ENCODE measurements around the gene MAGOHB. TPM values are rescaled to one million over a fixed set of nuclear protein-coding genes. Genes with fewer than 3 reads are reported as not detected.

MAGOHB gene
- total RNA-seq, 1 experiment from 2014 or later = 22.5 TPM

- CTCF ChIA-PET = no interaction called here
These were observed 604 bp upstream of the MAGOHB start for GRCh38 chr12:10614056-10614370.

DNA sequence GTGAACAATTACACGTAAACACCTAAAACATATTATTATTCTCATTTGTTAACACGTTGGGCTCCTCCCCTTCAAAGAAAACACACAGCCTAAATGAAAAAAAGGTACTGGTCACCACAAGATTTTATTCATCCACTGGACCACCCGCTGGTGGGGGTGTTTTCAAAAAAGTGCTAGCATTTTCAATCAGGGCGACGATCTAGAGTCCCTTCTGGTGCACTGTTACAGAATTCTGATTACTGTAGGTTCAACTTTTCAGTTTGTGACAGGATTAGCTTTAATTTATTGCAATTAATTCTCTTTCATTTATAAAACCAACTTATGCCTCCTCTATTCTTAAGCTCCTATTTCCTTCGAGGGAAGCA lies 443 bp downstream of the MAGOHB start:
- no peak for TF ChIP-seq REST (IDR thresholded peaks at IDR 0.05; ENCODE audit: insufficient read depth in 1 of 2, low read depth in 2 of 2, low read length in 1 of 2)
- TF ChIP-seq SIN3A (IDR thresholded peaks at IDR 0.05; ENCODE audit: borderline replicate concordance, insufficient read depth, low read depth, low read length) = no peak
- no peak for TF ChIP-seq CTCF (IDR thresholded peaks at IDR 0.05)
- TF ChIP-seq TCF7L2 (IDR thresholded peaks at IDR 0.05; ENCODE audit: low read depth, low read length) = no peak
- TF ChIP-seq POLR2AphosphoS5 (IDR thresholded peaks at IDR 0.05; ENCODE audit: low read depth, low read length) = no peak
- ChIA-PET POLR2A (no interaction called here), CTCF (interaction anchor here (0.6 kb wide), 1 partner anchor 87 kb away, joined by 3 read pairs; no protein-coding TSS in a partner anchor)
- Histone ChIP-seq H3K4me3 (ENCODE audit: low read depth in 2 of 2, low read length in 2 of 2) (peak overlapping the region; percentile 89 to 91), H3K36me3 (ENCODE audit: control insufficient read depth, insufficient read depth, low read length) (peaks cover 21% of the 10 kb centered on the region), H3K27ac (ENCODE audit: low read length) (peak overlapping the region; percentile 92), H3K27me3 (ENCODE audit: control insufficient read depth, insufficient read depth, low read length) (no peaks in the 10 kb centered on the region), H3K4me1 (ENCODE audit: control insufficient read depth, insufficient read depth, low read length) (no peaks in the 10 kb centered on the region; the same call in 1 of the 2 replicates), H3K9me3 (ENCODE audit: control insufficient read depth, insufficient read depth, low read depth, low read length) (no peaks in the 10 kb centered on the region)
- TSS peak; percentile 90 for BruUV-seq (replicated peaks)
- intact Hi-C loops (cut with micrococcal nuclease; ENCODE audit: unreplicated experiment) (loop anchor here (10.0 kb wide), 1 partner anchor 142 kb away; no protein-coding TSS in a partner anchor), in situ Hi-C loops (cut with HindIII; ENCODE audit: low pct_unique_long_range_greater_than_20kb, low sequenced_read_pairs) (no loop called here)
- DNase-seq (ENCODE audit: low read depth, low spot score) (no peak), ATAC-seq (0 out of 2 replicates have a peak, but pooled peaks have one; percentile 4)

More at GRCh38 chr12:10614056-10614370, 604 bp upstream of the MAGOHB start:
- Histone ChIP-seq H3K27me3 (ENCODE audit: control insufficient read depth, insufficient read depth, low read length) (no peaks in the 10 kb centered on the region), H3K4me3 (ENCODE audit: low read depth in 2 of 2, low read length in 2 of 2) (peak overlapping the region; percentile 89 to 91), H3K36me3 (ENCODE audit: control insufficient read depth, insufficient read depth, low read length) (peaks cover 16% of the 10 kb centered on the region), H3K27ac (ENCODE audit: low read length) (peak overlapping the region; percentile 92), H3K9me3 (ENCODE audit: control insufficient read depth, insufficient read depth, low read depth, low read length) (no peaks in the 10 kb centered on the region), H3K4me1 (ENCODE audit: control insufficient read depth, insufficient read depth, low read length) (no peaks in the 10 kb centered on the region; the same call in 1 of the 2 replicates)
- in situ Hi-C loops (cut with HindIII; ENCODE audit: low pct_unique_long_range_greater_than_20kb, low sequenced_read_pairs) (no loop called here), intact Hi-C loops (cut with micrococcal nuclease; ENCODE audit: unreplicated experiment) (loop anchor here (10.0 kb wide), 1 partner anchor 141 kb away; no protein-coding TSS in a partner anchor)
- POLR2A ChIA-PET = no interaction called here
- DNase-seq (ENCODE audit: low read depth, low spot score) (no peak), ATAC-seq (0 out of 2 replicates have a peak, but pooled peaks have one; percentile 28)
- no peak for TF ChIP-seq POLR2AphosphoS5 (IDR thresholded peaks at IDR 0.05; ENCODE audit: low read depth, low read length)
- TF ChIP-seq SIN3A (IDR thresholded peaks at IDR 0.05; ENCODE audit: borderline replicate concordance, insufficient read depth, low read depth, low read length) = no peak
- TF ChIP-seq CTCF (IDR thresholded peaks at IDR 0.05) = no peak
- no peak for TF ChIP-seq REST (IDR thresholded peaks at IDR 0.05; ENCODE audit: insufficient read depth in 1 of 2, low read depth in 2 of 2, low read length in 1 of 2)
- TF ChIP-seq TCF7L2 (IDR thresholded peaks at IDR 0.05; ENCODE audit: low read depth, low read length) = no peak
- no TSS peak for BruUV-seq (replicated peaks)
